Heart left ventricle (tissue), 16 donors: ENCODE data around the gene OXLD1. TPM values are rescaled to one million over a fixed set of nuclear protein-coding genes. Genes with fewer than 3 reads are reported as not detected.
"Not testable (repeated sequence)": the region's sequence is repeated elsewhere in the genome, so short reads cannot be mapped to it uniquely, and the experiment has no call there.

ENCODE experiments used
- ATAC-seq, 4 donors: fragments of 200-7000 bp; cut with Tn5 transposase; one replicate each; pipeline ENCODE4 v1.9.1; 2020 to 2022; ENCODE audit warnings: moderate library complexity in 4 of 4, mild to moderate bottlenecking in 3 of 4, moderate number of reproducible peaks in 1 of 4
- DNase-seq, 5 donors: peaks; one replicate each; pipeline ENCODE4 v3.0.0-alpha.2; 2020
- H3K27ac ChIP-seq, 12 donors: fragments of 200-600 bp; sonication (generic) in 4 of 12; one replicate each; pipeline versions ENCODE4 v1.5.0 to v1.8.0; 2016 to 2022; ENCODE audit warnings: mild to moderate bottlenecking in 2 of 12
- H3K27me3 ChIP-seq, 9 donors: fragments of 200-600 bp; sonication (generic) in 2 of 9; one replicate each; pipeline versions ENCODE4 v1.5.1 to v1.8.0; 2016 to 2022; ENCODE audit warnings: mild to moderate bottlenecking in 3 of 9
- H3K36me3 ChIP-seq, 9 donors: fragments of 200-600 bp; sonication (generic) in 2 of 9; one replicate each; pipeline versions ENCODE4 v1.5.0 to v1.8.0; 2018 to 2022; ENCODE audit warnings: mild to moderate bottlenecking in 2 of 9
- H3K4me1 ChIP-seq, 12 donors: fragments of 200-600 bp; sonication (generic) in 4 of 12; one replicate each; pipeline versions ENCODE4 v1.5.0 to v1.8.0; 2016 to 2022; ENCODE audit warnings: mild to moderate bottlenecking in 3 of 12
- H3K4me3 ChIP-seq, 12 donors: fragments of 200-600 bp; sonication (generic) in 4 of 12; one replicate each; pipeline versions ENCODE4 v1.5.0 to v1.8.0; 2017 to 2022; ENCODE audit warnings: mild to moderate bottlenecking in 9 of 12, moderate library complexity in 4 of 12
- H3K9me3 ChIP-seq, 12 donors: fragments of 200-600 bp; sonication (generic) in 4 of 12; one replicate each; pipeline versions ENCODE4 v1.5.0 to v1.8.0; 2016 to 2022; ENCODE audit warnings: mild to moderate bottlenecking in 1 of 12
- CTCF ChIP-seq, 12 donors: fragments of 200-600 bp; sonication (generic) in 4 of 12; IDR thresholded peaks; one replicate each; pipeline versions ENCODE4 v1.5.0 to v1.8.0; 2018 to 2022; ENCODE audit warnings: antibody characterized with exemption in 12 of 12, mild to moderate bottlenecking in 5 of 12
- POLR2A ChIP-seq, 2 donors: fragments of 450-650 bp; IDR thresholded peaks; one replicate each; pipeline ENCODE4 v1.6.1; 2017; ENCODE audit warnings: antibody characterized with exemption in 2 of 2, mild to moderate bottlenecking in 2 of 2, moderate library complexity in 2 of 2
- WGBS, 4 donors: extraction: QIAGEN DNeasy Blood & Tissue Kit in 2 of 4; methylation state at CpG; one replicate each; pipeline versions ENCODE4 v1.1.5 to v1.1.7; 2013 to 2018; 5-methylcytosine and 5-hydroxymethylcytosine counted together
- intact Hi-C, 10 donors: fragments of 100-400 bp; cut with DNase I; formaldehyde crosslinking; loops; one replicate each; pipeline versions ENCODE4 v1.11.1 to v1.14.2; 2022
- polyA plus RNA-seq, 2 donors: library from polyadenylated mRNA; stranded (reverse); fragments of 200-250 nt; gene quantifications; one replicate each; pipeline ENCODE4 v1.2.3, GENCODE V29; 2013
- total RNA-seq, 9 donors: library from RNA; depleted of rRNA in 2 of 9; stranded (reverse); fragments of >200 nt in 2 of 9; fragmentation: NEBNext Ultra II Directional in 3 of 9; extraction: Animal tissue kit (Norgen Biotek cat#: 25700) in 3 of 9; gene quantifications; one replicate each; pipeline versions ENCODE4 v1.1.0 to v1.2.4, GENCODE V29; 2016 to 2023
- donor health status: ischemic (EF 13 %, LVEDD 7.1; RV severe dilation, severe dysfunction).
- donor health status: healthy with polysubstance abuse.
- donor health status: DM: no; HTN: yes; CAD: no.
- donor health status: DM: no; HTN: no; CAD: no.
- donor health status: ischemic (EF 25% LVEDD 6.9; RV normal size, moderate dysfunction).
- donor health status: ischemic (EF 25% LVEDD 5.7; RV mildly dilated, moderate dysfunction).
- donor health status: healthy.
- donor health status: DM: yes; HTN: yes; CAD: no.
- donor health status: ischemic (EF 35%, LVEDD 5.7; RV mildly dilated, moderate dysfunction).
- donor health status: nonischemic (EF 11% LVEDD 7.7; RV severe dilation, severe dysfunction).
- donor health status: DM: yes; HTN: yes; CAD: no.
- donor health status: PGD.
- donor health status: ischemic (EF 29% LVEDD 5.4; RV normal size, mild dysfunction).
- donor health status: nonischemic (EF 23%, LVEDD 6.1; RV moderate dilation, normal function).

Gene OXLD1
- total and polyA plus RNA-seq, 11 donors, result 16.9 to 42.9 (median 22.1) TPM

- Histone ChIP-seq H3K27me3 (no peaks in the 10 kb centered on the region), H3K27ac (no peak overlapping the region), H3K9me3 (no peaks in the 10 kb centered on the region), H3K36me3 (peaks cover 2 to 67% (median 50%) of the 10 kb centered on the region in 9 donors), H3K4me3 (no peak overlapping the region), H3K4me1 (peaks cover 4 to 33% (median 18%) of the 10 kb centered on the region in 12 donors)
- TF ChIP-seq POLR2A (IDR thresholded peaks at IDR 0.05), result no peak
- no peak for TF ChIP-seq CTCF (IDR thresholded peaks at IDR 0.05)
- intact Hi-C loops, result no loop called here
- ATAC-seq (no peak), DNase-seq (peak in 1 of 5 donors; percentile 8)
- WGBS, 4 donors, result 82 to 89% (median 86%) methylated on average over 8 of the region's 8 CpGs
These were observed 36.1 kb downstream of the OXLD1 start for GRCh38 chr17:81630274-81630673.

- H3K27me3 ChIP-seq, result no peaks in the 10 kb centered on the region
- TF ChIP-seq CTCF (IDR thresholded peaks at IDR 0.05) (no peak), POLR2A (IDR thresholded peaks at IDR 0.05) (no peak)
- ATAC-seq (peak; percentile 68 to 85 (median 70)), DNase-seq (peak in 2 of 5 donors; percentile 27 to 29)
- no peak overlapping the region for H3K4me3 ChIP-seq
- H3K36me3 ChIP-seq, result peaks cover 4 to 83% (median 81%) of the 10 kb centered on the region in 9 donors
- H3K4me1 ChIP-seq, result peaks cover 0 to 15% (median 7%) of the 10 kb centered on the region in 12 donors
- peak overlapping the region in 7 of 12 donors; percentile 0 to 54 (median 22) for H3K27ac ChIP-seq
- peaks cover 0 to 3% (median 0%) of the 10 kb centered on the region in 12 donors for H3K9me3 ChIP-seq
- intact Hi-C loops, result loop anchor here in 1 of 10 donors (1.0 kb wide), 1 partner anchor 9 kb away; no protein-coding TSS in a partner anchor
- 37 to 46% (median 44%) methylated on average over 11 of the region's 11 CpGs for WGBS, 4 donors
These were observed 44.8 kb downstream of the OXLD1 start for GRCh38 chr17:81621494-81622130.

DNA sequence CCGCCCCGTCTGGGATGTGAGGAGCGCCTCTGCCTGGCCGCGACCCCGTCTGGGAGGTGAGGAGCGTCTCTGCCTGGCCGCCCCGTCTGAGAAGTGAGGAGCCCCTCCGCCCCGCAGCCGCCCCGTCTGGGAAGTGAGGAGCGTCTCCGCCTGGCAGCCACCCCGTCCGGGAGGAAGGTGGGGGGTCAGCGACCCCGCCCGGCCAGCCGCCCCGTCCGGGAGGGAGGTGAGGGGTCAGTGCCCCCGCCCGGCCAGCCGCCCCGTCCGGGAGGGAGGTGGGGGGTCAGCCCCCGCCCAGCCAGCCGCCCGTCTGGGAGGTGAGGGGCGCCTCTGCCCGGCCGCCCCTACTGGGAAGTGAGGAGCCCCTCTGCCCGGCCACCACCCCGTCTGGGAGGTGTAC, 48.1 kb downstream of the OXLD1 start:
- H3K9me3 ChIP-seq, H3K4me3 ChIP-seq, H3K27ac ChIP-seq, H3K27me3 ChIP-seq, intact Hi-C loops, ATAC-seq: not testable (repeated sequence)
- DNase-seq, result peak in 2 of 5 donors; percentile 0 to 21
- WGBS, 4 donors, result 60 to 96% (median 95%) methylated on average over 1 to 31 of the region's 36 CpGs
- Histone ChIP-seq H3K36me3 (peaks cover 0 to 72% (median 66%) of the 10 kb centered on the region in 9 donors), H3K4me1 (peaks cover 0 to 40% (median 22%) of the 10 kb centered on the region in 12 donors)

DNA sequence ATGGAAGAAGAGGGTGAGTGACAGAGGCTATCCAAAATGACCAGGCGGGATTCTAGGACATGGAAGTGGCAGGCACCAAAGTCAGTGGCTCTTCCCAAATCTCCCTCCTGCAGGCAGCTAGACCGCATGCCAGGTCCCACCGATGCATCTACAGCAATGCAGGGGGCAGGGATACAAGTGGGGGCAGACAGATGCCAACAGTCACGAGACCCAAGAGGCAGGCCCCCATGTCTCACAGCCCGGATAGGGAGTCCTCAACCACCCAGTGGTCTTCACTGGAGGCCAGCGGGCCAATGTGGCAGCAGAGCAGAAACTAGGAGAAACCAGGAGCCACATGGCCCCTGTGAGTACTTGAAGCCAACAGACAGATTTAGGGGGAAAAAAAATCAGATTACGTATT, 49.5 kb downstream of the OXLD1 start:
- TF ChIP-seq CTCF (IDR thresholded peaks at IDR 0.05), result no peak
- no peak for TF ChIP-seq POLR2A (IDR thresholded peaks at IDR 0.05)
- DNase-seq (peak in 2 of 5 donors; percentile 7 to 19), ATAC-seq (no peak)
- no peak overlapping the region for H3K27ac ChIP-seq
- H3K27me3 ChIP-seq, result no peaks in the 10 kb centered on the region
- H3K4me3 ChIP-seq, result no peak overlapping the region
- no peaks in the 10 kb centered on the region for H3K9me3 ChIP-seq
- 39 to 73% (median 53%) methylated on average over 7 of the region's 7 CpGs for WGBS, 4 donors
- intact Hi-C loops, result no loop called here
- peaks cover 0 to 46% (median 26%) of the 10 kb centered on the region in 12 donors for H3K4me1 ChIP-seq
- H3K36me3 ChIP-seq, result peaks cover 0 to 73% (median 66%) of the 10 kb centered on the region in 9 donors
